AG04450 (cell line): Measurements from ENCODE around the gene COX7A2. TPM values are rescaled to one million over a fixed set of nuclear protein-coding genes. Genes with fewer than 3 reads are reported as not detected.

Source experiments
- CTCF ChIA-PET: fragments of 300-600, 350-600 bp; formaldehyde crosslinking; extraction: SDS; loops from one replicate; lab custom pipeline; 2022; ENCODE audit warnings: antibody characterized with exemption, inconsistent platforms; lab: Charles Lee
- POLR2A ChIA-PET: fragments of 350-600 bp; formaldehyde crosslinking; extraction: SDS; loops from one replicate; lab custom pipeline; 2021; ENCODE audit warnings: antibody characterized with exemption, inconsistent platforms; lab: Yijun Ruan, JAX
- DNase-seq: peaks from one replicate; pipeline ENCODE4 v3.0.0-alpha.2; 2011; ENCODE audit warnings: low read depth, low spot score
- H3K27ac ChIP-seq: one replicate; pipeline ENCODE4 v1.5.1; 2012; ENCODE audit warnings: low read depth, low read length, control low read depth
- H3K27me3 ChIP-seq: one replicate; pipeline ENCODE4 v1.6.0; 2012; ENCODE audit warnings: low read length; ENCODE audit not compliant: control insufficient read depth, insufficient read depth
- H3K4me3 ChIP-seq: 2 replicates; pipeline ENCODE4 v1.5.1; 2011; ENCODE audit warnings: mild to moderate bottlenecking, low read depth, low read length, control low read depth
- H3K9me3 ChIP-seq: 2 replicates; pipeline ENCODE4 v1.5.1; 2012; ENCODE audit warnings: low read length; ENCODE audit not compliant: control insufficient read depth, insufficient read depth
- CTCF ChIP-seq: IDR thresholded peaks from 2 replicates; pipeline ENCODE4 v1.5.1; 2011; ENCODE audit warnings: low read depth, low read length, control low read depth, inconsistent platforms
- polyA plus RNA-seq: library from polyadenylated mRNA; depleted of rRNA; stranded (reverse); fragments of >200 nt; gene quantifications from 2 replicates; pipeline ENCODE4 v1.2.3, GENCODE V29; 2011

COX7A2 gene
- polyA plus RNA-seq, 1 experiment, result 263 TPM

GRCh38 chr6:75230484-75231325 lies 12.9 kb downstream of the COX7A2 start:
- DNase-seq, result no peak
- peak; percentile 90 for TF ChIP-seq CTCF
- Histone ChIP-seq H3K9me3 (no peaks in the 10 kb centered on the region), H3K4me3 (no peak overlapping the region), H3K27ac (no peak overlapping the region), H3K27me3 (no peaks in the 10 kb centered on the region)
- ChIA-PET POLR2A (no interaction called here), CTCF (interaction anchor here (0.8 to 1.2 kb wide), 5 partner anchors 10 to 316 kb away, joined by 3 to 5 read pairs (median 3); no protein-coding TSS in a partner anchor)

GRCh38 chr6:75224303-75224926 lies 19.2 kb downstream of the COX7A2 start:
- Histone ChIP-seq H3K4me3 (no peak overlapping the region), H3K27ac (no peak overlapping the region), H3K9me3 (no peaks in the 10 kb centered on the region), H3K27me3 (no peaks in the 10 kb centered on the region)
- POLR2A ChIA-PET, result no interaction called here
- CTCF ChIA-PET, result interaction anchor here (4.3 kb wide), 1 partner anchor 13 kb away, joined by 38 read pairs; no protein-coding TSS in a partner anchor
- TF ChIP-seq CTCF, result no peak
- DNase-seq, result no peak

- ChIA-PET CTCF (interaction anchor here (1.3 kb wide), 1 partner anchor 15 kb away, joined by 5 read pairs; no protein-coding TSS in a partner anchor), POLR2A (no interaction called here)
- no peak for TF ChIP-seq CTCF
- Histone ChIP-seq H3K27me3 (no peaks in the 10 kb centered on the region), H3K9me3 (no peaks in the 10 kb centered on the region), H3K4me3 (no peak overlapping the region), H3K27ac (no peak overlapping the region)
- no peak for DNase-seq
Observed at GRCh38 chr6:75223428-75223827, 20.2 kb downstream of the COX7A2 start.

GRCh38 chr6:75222261-75222660 lies 21.3 kb downstream of the COX7A2 start:
- H3K27ac ChIP-seq, result no peak overlapping the region
- no peak for TF ChIP-seq CTCF
- no peaks in the 10 kb centered on the region for H3K9me3 ChIP-seq
- no peak overlapping the region for H3K4me3 ChIP-seq
- ChIA-PET POLR2A (no interaction called here), CTCF (interaction anchor here (1.3 to 2.7 kb wide), 2 partner anchors 11 to 13 kb away, joined by 5 to 28 read pairs; no protein-coding TSS in a partner anchor)
- no peaks in the 10 kb centered on the region for H3K27me3 ChIP-seq
- DNase-seq, result no peak

GRCh38 chr6:75221116-75221515 lies 22.5 kb downstream of the COX7A2 start:
- Histone ChIP-seq H3K9me3 (no peaks in the 10 kb centered on the region), H3K27me3 (no peaks in the 10 kb centered on the region), H3K27ac (no peak overlapping the region), H3K4me3 (no peak overlapping the region)
- DNase-seq, result no peak
- ChIA-PET CTCF (interaction anchor here (0.9 to 3.2 kb wide), 3 partner anchors 10 to 306 kb away, joined by 3 to 28 read pairs (median 15); no protein-coding TSS in a partner anchor), POLR2A (no interaction called here)
- TF ChIP-seq CTCF, result no peak
